ENCODE results near the gene GATD1. TPM values are rescaled to one million over a fixed set of nuclear protein-coding genes. Genes with fewer than 3 reads are reported as not detected.

Gene GATD1
- polyA plus RNA-seq, 6 donors from 2014 or later, result 4.5 to 14.1 (median 7.0) TPM; not detected in 1

DNA sequence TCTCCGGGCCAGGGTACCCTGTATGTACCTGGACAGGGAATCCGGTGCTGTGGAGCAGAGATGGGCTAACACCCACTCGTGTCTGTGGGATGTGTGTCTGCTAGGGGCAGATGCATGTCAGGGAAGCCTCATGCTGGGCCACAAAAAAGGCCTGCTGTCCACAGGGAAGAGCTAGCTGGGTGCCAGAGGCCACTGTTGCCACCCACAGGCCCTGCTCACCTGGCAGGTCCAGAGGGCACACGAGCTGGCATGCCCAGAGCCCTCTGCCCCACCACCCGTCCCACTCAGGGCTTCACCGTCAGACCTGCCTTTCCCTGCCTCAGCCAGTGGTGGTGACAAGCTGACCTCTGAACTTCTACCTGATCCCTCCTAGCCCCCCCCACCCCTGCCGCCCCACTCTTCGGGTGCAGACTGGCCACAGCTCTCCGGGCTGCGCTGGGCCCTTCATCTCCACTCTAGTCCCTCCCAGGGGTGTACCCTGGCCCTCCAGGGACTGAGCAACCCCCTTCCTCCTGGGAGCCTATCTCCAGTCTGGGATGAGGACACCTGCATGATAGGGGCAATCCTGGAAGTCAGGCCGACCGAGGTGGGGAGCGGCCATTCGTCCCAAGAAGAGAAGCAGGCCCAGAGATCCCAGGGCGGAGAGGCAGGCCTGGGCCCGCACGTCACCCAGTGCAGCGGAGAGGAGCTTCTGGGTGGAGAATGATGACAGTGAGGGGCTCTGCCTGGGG is 19.4 kb upstream of the GATD1 start:
- H3K9me3 Mint-ChIP-seq, result no peaks in the 10 kb centered on the region
- H3K4me1 Mint-ChIP-seq, result peaks cover 8 to 17% (median 13%) of the 10 kb centered on the region in 3 donors
- H3K4me3 Mint-ChIP-seq, result peak overlapping the region; percentile 86 to 98 (median 96)
- H3K27ac Mint-ChIP-seq, result peak overlapping the region; percentile 84 to 98 (median 94)
- H3K36me3 Mint-ChIP-seq, result no peaks in the 10 kb centered on the region
- H3K27me3 Mint-ChIP-seq, result no peaks in the 10 kb centered on the region
- DNase-seq (no peak), ATAC-seq (ENCODE audit: low read depth in 2 of 2) (no peak)

- Mint-ChIP-seq H3K9me3 (no peaks in the 10 kb centered on the region), H3K27ac (peak overlapping the region; percentile 76 to 98 (median 94)), H3K4me1 (peaks cover 8 to 17% (median 13%) of the 10 kb centered on the region in 3 donors), H3K27me3 (no peaks in the 10 kb centered on the region), H3K36me3 (no peaks in the 10 kb centered on the region), H3K4me3 (peak overlapping the region; percentile 86 to 98 (median 96))
- DNase-seq (peak; percentile 76), ATAC-seq (ENCODE audit: low read depth in 2 of 2) (peak; percentile 46 to 52)
Observed at GRCh38 chr11:795634-796564, 18.6 kb upstream of the GATD1 start.

GRCh38 chr11:794766-795633 is 17.7 kb upstream of the GATD1 start:
- Mint-ChIP-seq H3K36me3 (no peaks in the 10 kb centered on the region), H3K27ac (peak overlapping the region in 1 of 6 donors; percentile 30), H3K9me3 (no peaks in the 10 kb centered on the region), H3K4me1 (peaks cover 8 to 17% (median 13%) of the 10 kb centered on the region in 3 donors), H3K27me3 (no peaks in the 10 kb centered on the region), H3K4me3 (peak overlapping the region; percentile 15 to 98 (median 96))
- DNase-seq (no peak), ATAC-seq (ENCODE audit: low read depth in 2 of 2) (no peak)

DNA sequence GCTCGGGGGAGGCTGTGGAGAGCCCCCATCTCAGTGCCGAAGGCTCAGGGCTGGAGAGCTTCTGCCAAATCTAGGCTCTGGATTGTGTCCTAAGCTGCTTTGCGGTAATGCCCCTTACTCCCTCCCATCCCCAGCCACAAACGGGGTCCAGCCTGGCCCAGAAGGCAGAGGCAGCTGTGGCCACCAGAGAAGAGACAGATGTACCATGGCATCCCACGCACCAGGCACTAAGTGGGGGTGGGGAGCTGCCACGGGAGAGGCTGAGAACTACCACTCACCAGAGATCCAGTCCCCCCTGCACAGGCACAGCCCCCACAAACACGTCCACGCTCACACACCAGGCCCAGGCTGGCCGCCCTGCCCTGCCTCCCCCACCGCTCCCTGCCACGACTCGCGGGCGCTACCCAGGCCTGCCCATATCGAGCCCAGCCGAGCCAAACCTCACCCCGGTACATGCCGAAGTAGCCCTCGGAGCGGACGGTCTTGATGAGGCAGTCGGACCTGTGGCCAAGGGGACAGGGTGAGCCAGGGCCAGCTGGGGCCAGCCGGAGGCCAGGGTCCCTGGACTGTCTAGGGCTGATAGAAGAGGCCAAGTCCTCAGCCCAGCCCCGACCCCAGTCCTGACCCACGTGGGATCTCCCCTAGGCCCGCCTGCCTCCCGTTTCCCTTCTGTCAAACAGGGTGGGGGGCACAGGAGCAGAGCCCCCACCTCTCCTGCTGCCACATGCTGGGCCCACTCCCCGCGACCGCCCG is 16.9 kb upstream of the GATD1 start:
- no peaks in the 10 kb centered on the region for H3K9me3 Mint-ChIP-seq
- H3K4me1 Mint-ChIP-seq, result peaks cover 8 to 17% (median 13%) of the 10 kb centered on the region in 3 donors
- ATAC-seq (ENCODE audit: low read depth in 2 of 2), result no peak
- H3K36me3 Mint-ChIP-seq, result no peaks in the 10 kb centered on the region
- no peaks in the 10 kb centered on the region for H3K27me3 Mint-ChIP-seq
- no peak for DNase-seq
- H3K4me3 Mint-ChIP-seq, result peak overlapping the region in 6 of 8 donors; percentile 5 to 70 (median 57)
- H3K27ac Mint-ChIP-seq, result peak overlapping the region in 1 of 6 donors; percentile 47

GRCh38 chr11:793556-793955 is 16.3 kb upstream of the GATD1 start:
- Mint-ChIP-seq H3K4me3 (peak overlapping the region in 6 of 8 donors; percentile 29 to 64 (median 57)), H3K36me3 (no peaks in the 10 kb centered on the region), H3K9me3 (no peaks in the 10 kb centered on the region), H3K4me1 (peaks cover 8 to 17% (median 13%) of the 10 kb centered on the region in 3 donors), H3K27ac (peak overlapping the region in 1 of 6 donors; percentile 47), H3K27me3 (no peaks in the 10 kb centered on the region)
- no peak for DNase-seq
- ATAC-seq (ENCODE audit: low read depth in 2 of 2), result no peak

DNA sequence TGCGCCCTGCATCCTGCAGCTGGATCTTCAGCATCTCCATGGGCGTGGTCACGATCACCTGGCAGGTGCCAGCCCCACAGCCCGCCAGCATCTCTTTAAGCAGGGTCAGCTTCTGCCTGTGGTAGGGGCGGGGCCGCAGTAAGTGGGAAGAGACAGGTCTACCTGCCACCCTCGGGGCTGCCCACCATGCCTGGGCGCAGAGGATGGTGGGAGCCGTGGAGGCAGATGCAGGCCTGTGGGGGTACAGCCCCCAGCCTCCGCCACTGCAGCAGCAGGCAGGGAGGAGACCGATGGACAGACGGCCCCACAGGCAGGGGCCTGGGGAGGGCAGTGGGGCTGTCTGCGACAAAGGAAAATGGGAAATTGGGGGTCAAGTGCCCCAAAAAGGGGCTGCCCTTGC is 15.6 kb upstream of the GATD1 start:
- no peak for DNase-seq
- H3K27me3 Mint-ChIP-seq, result no peaks in the 10 kb centered on the region
- H3K9me3 Mint-ChIP-seq, result no peaks in the 10 kb centered on the region
- H3K4me3 Mint-ChIP-seq, result peak overlapping the region in 2 of 8 donors; percentile 1 to 51
- H3K27ac Mint-ChIP-seq, result no peak overlapping the region
- no peaks in the 10 kb centered on the region for H3K36me3 Mint-ChIP-seq
- H3K4me1 Mint-ChIP-seq, result peaks cover 13 to 19% (median 14%) of the 10 kb centered on the region in 3 donors
- no peak for ATAC-seq (ENCODE audit: low read depth in 2 of 2)

GRCh38 chr11:792535-792821 is 15.2 kb upstream of the GATD1 start:
- Mint-ChIP-seq H3K27ac (no peak overlapping the region), H3K27me3 (no peaks in the 10 kb centered on the region), H3K4me1 (peaks cover 13 to 20% (median 16%) of the 10 kb centered on the region in 3 donors), H3K4me3 (no peak overlapping the region), H3K9me3 (no peaks in the 10 kb centered on the region), H3K36me3 (no peaks in the 10 kb centered on the region)
- ATAC-seq (ENCODE audit: low read depth in 2 of 2), result no peak
- DNase-seq, result no peak

- Mint-ChIP-seq H3K36me3 (no peaks in the 10 kb centered on the region), H3K27ac (no peak overlapping the region), H3K4me1 (peaks cover 7 to 16% (median 15%) of the 10 kb centered on the region in 3 donors), H3K9me3 (no peaks in the 10 kb centered on the region), H3K27me3 (no peaks in the 10 kb centered on the region), H3K4me3 (no peak overlapping the region)
- no peak for ATAC-seq (ENCODE audit: low read depth in 2 of 2)
- DNase-seq, result no peak
Observed at GRCh38 chr11:791658-792534, 14.6 kb upstream of the GATD1 start.

GRCh38 chr11:790721-791564 is 13.7 kb upstream of the GATD1 start:
- H3K27ac Mint-ChIP-seq, result peak overlapping the region in 1 of 6 donors; percentile 73
- H3K4me1 Mint-ChIP-seq, result peaks cover 2 to 14% (median 6%) of the 10 kb centered on the region in 3 donors
- ATAC-seq (ENCODE audit: low read depth in 2 of 2) (no peak), DNase-seq (no peak)
- no peaks in the 10 kb centered on the region for H3K36me3 Mint-ChIP-seq
- no peak overlapping the region for H3K4me3 Mint-ChIP-seq
- H3K27me3 Mint-ChIP-seq, result no peaks in the 10 kb centered on the region
- H3K9me3 Mint-ChIP-seq, result no peaks in the 10 kb centered on the region

DNA sequence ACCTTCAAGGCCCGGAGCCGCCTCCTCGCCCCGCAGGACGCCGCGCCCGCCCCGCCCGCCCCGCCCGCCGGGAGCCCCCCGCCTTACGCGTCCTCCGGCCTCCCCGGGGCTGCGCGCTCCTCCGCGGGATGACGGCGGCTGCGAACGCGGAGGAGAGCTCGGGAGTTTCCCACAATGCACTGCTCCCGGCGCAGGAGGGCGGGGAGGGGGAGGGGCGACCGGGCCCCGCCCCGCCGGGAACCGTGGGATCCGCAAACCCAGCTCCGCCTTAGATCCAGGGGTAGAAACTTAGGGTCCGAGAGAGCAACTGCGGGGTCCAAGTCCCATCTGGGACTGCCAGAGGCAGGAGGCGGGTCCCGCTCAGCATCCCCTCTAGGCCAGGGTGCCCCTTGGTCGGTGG is 12.7 kb upstream of the GATD1 start, which contains the start of gene CEND1:
Gene CEND1 (minus strand): TSS at position 148 of the 400 bp plus-strand sequence. CDS start 1,514 bp downstream, outside the sequence.
- Mint-ChIP-seq H3K36me3 (no peaks in the 10 kb centered on the region), H3K4me1 (peaks cover 0 to 13% (median 4%) of the 10 kb centered on the region in 3 donors), H3K27me3 (no peaks in the 10 kb centered on the region), H3K27ac (no peak within 1 kb of the TSS), H3K4me3 (peak within 1 kb of the TSS in 1 of 8 donors; percentile 29), H3K9me3 (no peaks in the 10 kb centered on the region)
- ATAC-seq (ENCODE audit: low read depth in 2 of 2), result peak in 1 of 2 donors; percentile 25
- DNase-seq, result no peak
